ENCODE data around the gene USP6.
"Not testable (repeated sequence)": the region's sequence is repeated elsewhere in the genome, so short reads cannot be mapped to it uniquely, and the experiment has no call there.

DNA sequence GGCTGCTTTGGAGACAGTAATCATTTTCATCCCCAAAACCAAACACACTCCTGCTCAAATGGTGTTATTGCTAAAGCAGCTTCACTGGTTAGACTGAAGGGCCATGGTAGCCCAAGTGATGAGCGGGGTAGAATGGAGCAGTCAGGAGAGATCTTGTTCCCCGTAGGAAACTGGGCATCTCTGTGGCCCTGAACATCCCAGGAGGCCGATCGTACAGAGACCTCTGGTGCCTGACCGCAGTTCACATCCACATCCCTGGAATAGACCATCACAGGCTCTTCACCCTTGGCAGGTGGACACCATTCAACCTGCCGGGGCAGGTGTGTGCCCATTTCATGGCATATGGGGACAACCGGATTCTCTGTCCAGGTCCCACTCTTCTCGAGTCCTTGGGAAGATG, 13.9 kb downstream of the USP6 start:
- not testable (repeated sequence) for TF ChIP-seq POLR2AphosphoS5, POLR2A, CTCF (IDR thresholded peaks at IDR 0.05)

Measured in upper lobe of left lung (tissue), 4 donors.